ENCODE measurements around the gene BBOF1.
A peak's percentile ranks its signal among the peaks of the same experiment; 100 is the strongest.

BBOF1 gene

GRCh38 chr14:74022346-74022745 is 3.2 kb downstream of the BBOF1 start:
- intact Hi-C loops (cut with DNase I) = no loop called here

DNA sequence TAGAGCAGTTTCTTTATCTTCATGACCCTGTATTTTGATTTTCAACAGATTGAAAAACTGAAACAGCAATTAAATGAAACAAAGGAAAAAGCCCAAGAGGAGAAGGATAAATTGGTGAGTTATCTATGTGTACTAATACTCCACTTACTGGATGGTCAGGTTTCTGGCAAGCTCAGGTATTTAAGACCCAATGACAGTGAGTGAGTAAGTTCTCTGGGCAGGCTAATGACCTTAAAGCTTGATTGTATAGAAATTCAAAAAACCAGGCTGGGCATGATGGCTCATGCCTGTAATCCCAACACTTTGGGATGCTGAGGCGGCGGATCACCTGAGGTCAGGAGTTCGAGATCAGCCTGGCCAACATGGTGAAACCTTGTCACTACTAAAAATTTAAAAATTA is 10.0 kb downstream of the BBOF1 start:
- intact Hi-C loops (cut with DNase I) = no loop called here
- DNase-seq = no peak

More at GRCh38 chr14:74022346-74022745, 3.2 kb downstream of the BBOF1 start:
- DNase-seq = peak in 1 of 10 donors; percentile 31

DNA sequence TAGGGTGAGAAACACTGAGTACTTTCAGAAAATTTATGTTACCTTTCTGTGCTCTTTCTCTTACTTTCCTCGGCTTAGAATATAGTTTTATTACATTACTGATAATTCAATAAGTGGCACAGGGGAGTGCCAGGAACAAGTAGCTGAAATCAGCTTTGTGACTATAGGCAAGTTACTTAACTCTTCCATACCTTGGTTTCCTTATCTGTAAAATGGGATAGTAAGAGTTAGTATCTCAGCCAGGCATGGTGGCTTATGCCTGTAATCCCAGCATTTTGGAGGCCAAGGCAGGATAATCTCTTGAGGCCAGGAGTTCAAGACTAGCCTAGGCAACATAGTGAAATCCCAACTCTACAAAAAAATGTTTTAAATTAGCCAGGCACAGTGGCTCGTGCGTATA is 15.4 kb downstream of the BBOF1 start:
- intact Hi-C loops (cut with DNase I) = no loop called here
- DNase-seq = no peak

DNA sequence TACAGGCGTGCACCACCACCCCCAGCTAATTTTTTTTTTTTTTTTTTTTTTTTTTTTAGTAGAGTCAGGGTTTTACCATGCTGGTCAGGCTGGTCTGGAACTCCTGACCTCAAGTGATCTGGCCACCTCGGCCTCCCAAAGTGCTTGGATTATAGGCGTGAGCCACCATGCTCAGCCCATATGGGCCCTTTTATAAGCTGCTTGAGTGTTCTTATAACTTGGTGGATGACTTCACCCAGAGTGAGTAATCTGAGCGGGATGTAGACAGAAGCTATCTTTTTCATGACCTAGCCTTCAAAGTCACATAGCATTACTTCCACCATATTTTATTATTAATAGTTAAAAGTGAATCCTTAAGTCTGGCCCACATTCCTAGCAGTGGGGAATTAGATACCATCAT is 16.4 kb downstream of the BBOF1 start:
- DNase-seq = no peak
- intact Hi-C loops (cut with DNase I) = no loop called here

- intact Hi-C loops (cut with DNase I) = no loop called here
- DNase-seq = no peak
These were observed 19.1 kb downstream of the BBOF1 start for GRCh38 chr14:74038020-74038859.

DNA sequence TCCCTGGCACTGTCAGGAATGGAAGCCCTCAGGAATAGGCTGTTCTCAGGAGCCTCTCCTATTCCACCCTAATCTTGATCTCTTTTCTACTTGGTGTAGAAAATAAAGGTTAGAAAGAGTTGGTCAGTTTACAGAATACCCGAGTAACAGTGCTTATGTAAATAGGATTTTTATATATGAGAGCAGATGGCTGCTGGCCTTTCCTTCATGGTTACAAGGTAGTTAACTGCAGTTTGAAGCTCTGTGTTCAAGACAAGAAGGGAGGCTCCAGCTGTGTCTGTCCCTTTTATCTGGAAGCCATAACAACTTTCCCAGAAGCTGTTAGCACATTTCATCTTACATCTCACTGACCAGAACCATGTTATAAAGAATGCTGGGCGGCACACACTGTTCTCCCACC is 23.1 kb downstream of the BBOF1 start:
- intact Hi-C loops (cut with DNase I) = no loop called here
- no peak for DNase-seq

DNA sequence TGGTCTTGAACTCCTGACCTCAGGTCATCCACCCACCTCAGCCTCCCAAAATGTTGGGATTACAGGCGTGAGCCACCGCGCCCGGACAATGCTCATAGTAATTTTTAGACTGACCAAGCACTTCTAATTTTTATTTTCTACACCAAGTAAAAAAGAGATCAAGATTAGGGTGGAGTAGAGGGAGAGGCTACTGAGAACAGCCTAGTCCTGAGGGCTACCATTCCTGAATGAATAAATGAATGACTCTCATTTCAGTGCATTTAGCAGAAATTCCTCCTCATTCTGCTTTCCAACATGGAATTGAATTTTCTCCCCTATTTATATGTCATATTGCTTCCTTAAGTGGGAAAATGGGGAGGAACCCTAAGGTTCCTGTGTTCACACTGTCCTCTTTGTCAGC is 26.4 kb downstream of the BBOF1 start:
- DNase-seq = no peak
- intact Hi-C loops (cut with DNase I) = no loop called here

- intact Hi-C loops (cut with DNase I) = no loop called here
These were observed 29.1 kb downstream of the BBOF1 start for GRCh38 chr14:74048281-74048680.

DNA sequence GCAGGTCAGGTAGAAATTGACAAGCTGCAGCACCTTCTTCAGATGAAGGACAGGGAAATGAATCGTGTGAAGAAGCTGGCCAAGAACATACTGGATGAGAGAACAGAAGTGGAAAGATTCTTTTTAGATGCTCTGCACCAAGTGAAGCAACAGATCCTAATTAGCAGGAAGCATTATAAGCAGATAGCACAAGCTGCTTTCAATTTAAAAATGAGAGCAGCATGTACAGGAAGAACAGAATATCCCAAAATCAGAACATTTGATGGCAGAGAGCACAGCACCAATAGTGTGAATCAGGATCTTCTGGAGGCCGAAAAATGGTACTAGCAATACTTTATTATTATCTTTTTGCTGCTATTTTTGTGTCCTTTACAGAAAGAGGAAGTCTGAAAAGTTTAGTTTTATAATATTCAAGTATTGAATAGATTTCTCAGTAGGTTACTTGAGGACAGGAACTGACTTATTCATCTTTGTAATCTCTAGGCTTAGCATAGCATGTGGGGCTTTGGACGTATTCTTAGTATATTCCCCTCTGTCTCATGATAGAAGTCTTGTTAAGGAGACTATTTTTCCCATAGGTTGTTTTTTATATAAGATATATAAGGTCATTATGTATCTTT is 30.8 kb downstream of the BBOF1 start:
- intact Hi-C loops (cut with DNase I) = no loop called here
- DNase-seq = no peak

More at GRCh38 chr14:74048281-74048680, 29.1 kb downstream of the BBOF1 start:
- no peak for DNase-seq

DNA sequence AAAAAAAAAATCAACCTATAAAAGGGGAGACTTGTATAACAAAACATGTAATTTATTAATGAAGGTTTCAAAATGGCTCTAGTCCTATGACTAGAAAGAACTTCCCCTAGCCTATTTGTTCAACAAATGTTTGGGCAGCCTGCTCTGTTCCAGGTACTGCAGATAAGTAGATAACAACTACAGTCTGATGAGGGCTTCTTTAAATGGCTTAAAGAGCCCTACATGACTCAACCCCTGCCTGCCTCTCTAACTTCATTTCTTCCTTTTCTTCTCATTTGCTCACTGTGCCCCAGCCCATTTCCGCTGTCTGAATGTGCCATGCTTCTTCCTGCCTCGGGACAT is 43.6 kb downstream of the BBOF1 start:
- intact Hi-C loops (cut with DNase I) = no loop called here
- no peak for DNase-seq

DNA sequence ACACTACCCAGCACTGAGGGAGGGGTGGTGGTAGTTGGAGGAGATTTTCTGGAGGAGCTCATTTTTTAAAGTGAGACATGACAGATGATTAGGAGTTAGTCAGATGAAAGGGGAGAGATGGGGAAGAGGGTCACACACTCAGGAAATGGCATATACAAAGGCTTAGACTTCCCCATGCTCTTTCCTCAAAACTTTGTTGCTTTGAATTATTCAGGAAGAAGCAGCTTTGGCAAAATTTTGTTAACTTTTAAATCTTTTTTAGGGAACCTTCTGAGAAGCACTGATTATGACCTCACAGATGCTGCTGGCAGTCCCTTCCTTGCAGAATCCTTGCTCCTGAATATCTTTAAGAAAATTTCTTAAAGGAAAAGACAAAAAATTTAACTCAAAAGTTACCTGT is 45.3 kb downstream of the BBOF1 start:
- DNase-seq = no peak
- intact Hi-C loops (cut with DNase I) = no loop called here

GRCh38 chr14:74064883-74065282 is 45.7 kb downstream of the BBOF1 start:
- DNase-seq = no peak
- intact Hi-C loops (cut with DNase I) = no loop called here

GRCh38 chr14:74065746-74066575 is 46.8 kb downstream of the BBOF1 start:
- intact Hi-C loops (cut with DNase I) = no loop called here
- no peak for DNase-seq

DNA sequence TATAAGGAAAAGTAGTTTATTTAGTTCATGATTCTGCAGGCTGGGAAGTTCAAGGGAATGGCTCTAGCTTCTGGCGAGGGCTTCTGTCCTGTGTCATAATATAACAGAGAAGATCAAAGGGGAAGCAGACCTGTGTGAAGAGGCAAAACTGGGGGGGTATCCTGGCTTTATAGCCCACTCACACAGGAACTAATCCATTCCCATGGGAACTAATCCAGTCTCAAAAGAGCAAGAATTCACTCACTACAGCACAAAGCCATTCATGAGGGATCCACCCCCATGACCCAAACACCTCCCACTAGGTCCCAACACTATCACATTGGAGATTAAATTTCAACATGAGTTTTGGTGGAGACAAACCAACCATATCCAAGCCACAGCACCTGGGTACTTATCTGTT is 58.3 kb downstream of the BBOF1 start:
- no peak for DNase-seq

DNA sequence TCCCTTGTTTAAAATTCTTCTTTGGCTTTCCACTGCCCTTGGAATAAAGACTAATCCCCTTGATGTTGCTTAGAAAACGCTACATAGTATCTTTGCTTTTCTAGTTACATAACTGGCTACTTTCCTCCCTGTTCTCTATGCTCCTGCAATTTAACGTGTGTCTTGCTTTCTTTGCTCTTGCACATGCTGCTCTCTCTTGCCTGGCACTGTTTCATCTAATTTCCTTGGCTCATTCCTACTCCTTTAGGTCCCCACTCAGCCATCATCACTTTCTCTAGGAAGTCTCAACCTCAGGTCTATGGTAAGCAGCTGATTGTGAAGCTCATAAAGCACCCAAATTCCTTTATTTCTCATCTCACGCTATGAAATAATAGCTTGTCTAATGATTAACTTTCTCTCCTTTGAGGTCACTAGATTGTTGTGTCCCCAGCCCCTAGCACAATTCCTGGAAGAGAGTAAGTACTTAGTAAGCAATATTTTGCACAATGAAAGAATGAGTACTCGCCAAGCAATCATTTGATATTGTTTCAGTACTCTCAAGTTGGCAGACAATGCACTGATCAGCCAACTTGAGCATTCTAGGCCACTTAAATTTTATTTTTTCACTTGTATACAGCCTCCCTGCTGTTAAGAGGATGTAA is 61.8 kb downstream of the BBOF1 start:
- DNase-seq = no peak
- intact Hi-C loops (cut with DNase I) = loop anchor here (10.0 kb wide), 1 partner anchor 414 kb away; the partner anchor contains the start of genes ISCA2 and NPC2

More for the DNA sequence above, 58.3 kb downstream of the BBOF1 start:
- intact Hi-C loops (cut with DNase I) = no loop called here

DNA sequence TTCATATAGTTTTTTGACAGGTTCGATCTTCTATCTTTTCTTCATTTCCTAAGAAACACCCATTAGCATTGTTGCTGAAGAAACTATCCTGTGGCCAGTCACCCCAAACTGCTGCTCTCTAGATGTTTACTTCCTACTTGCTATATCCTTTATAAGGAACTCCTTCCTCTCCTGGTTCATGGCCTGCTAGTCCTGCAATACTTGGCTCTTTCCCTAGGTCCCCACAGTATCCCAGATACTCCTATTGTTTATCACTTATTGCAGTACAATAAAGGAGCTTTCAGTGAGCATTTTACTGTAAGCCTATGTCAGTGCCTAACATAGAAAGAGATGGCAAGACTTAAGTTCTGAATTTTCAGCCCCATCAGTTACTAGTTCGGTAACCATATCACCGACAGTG is 62.3 kb downstream of the BBOF1 start:
- intact Hi-C loops (cut with DNase I) = loop anchor here (10.0 kb wide), 1 partner anchor 413 kb away; the partner anchor contains the start of genes ISCA2 and NPC2
- DNase-seq = no peak

GRCh38 chr14:74083161-74083560 is 64.0 kb downstream of the BBOF1 start:
- no peak for DNase-seq
- intact Hi-C loops (cut with DNase I) = loop anchor here (10.0 kb wide), 1 partner anchor 412 kb away; the partner anchor contains the start of genes ISCA2 and NPC2

- intact Hi-C loops (cut with DNase I) = loop anchor here (2.0 to 10.0 kb wide), 2 partner anchors 65 to 411 kb away; partner anchors contain the start of genes BBOF1, ENTPD5, ISCA2 and NPC2
- DNase-seq = peak in 1 of 10 donors; percentile 7
These were observed 64.7 kb downstream of the BBOF1 start for GRCh38 chr14:74083784-74084276.

- peak; percentile 95 to 100 (median 98) for DNase-seq
- intact Hi-C loops (cut with DNase I) = loop anchor here (2.0 to 10.0 kb wide), 2 partner anchors 66 to 410 kb away; partner anchors contain the start of genes BBOF1, ENTPD5, ISCA2 and NPC2
These were observed 65.3 kb downstream of the BBOF1 start, which contains the start of the genes ALDH6A1 and LIN52 for GRCh38 chr14:74084277-74085046. Gene ALDH6A1, minus strand, starts transcription at chr14:74084453. Its CDS starts 59 bp downstream, at chr14:74084394. Gene LIN52, plus strand, starts transcription at chr14:74084956. Its CDS starts 19 bp downstream, at chr14:74084975.

Data from posterior cingulate gyrus (tissue), 11 donors.